Stimulated activated CD4-positive, alpha-beta T cell treated with anti-CD3 and anti-CD28 coated beads, Interleukin-12 subunit alpha, Interleukin-12 subunit beta, amount 100 ng/mL, for 48 hours (primary cell): ENCODE results near the gene ATRAID.
"Not testable (repeated sequence)": the region's sequence is repeated elsewhere in the genome, so short reads cannot be mapped to it uniquely, and the experiment has no call there.

Experiments used
- DNase-seq, 3 donors: peaks; one replicate each; pipeline ENCODE4 v3.0.0-alpha.2; 2020; ENCODE audit warnings: low read depth in 2 of 3, low spot score in 1 of 3

The ATRAID gene

GRCh38 chr2:27211943-27212625 is at the start of gene ATRAID, which contains the start of gene SLC5A6:
Gene ATRAID (plus strand): TSS chr2:27212041. CDS start chr2:27212369, 328 bp downstream.
Gene SLC5A6 (minus strand): TSS chr2:27212268. CDS start chr2:27207650, 4,618 bp downstream.
- DNase-seq: peak; percentile 73 to 87 (median 75)

GRCh38 chr2:27162151-27163121 is 49.4 kb upstream of the ATRAID start:
- DNase-seq: no peak

- no peak for DNase-seq
Observed at GRCh38 chr2:27164960-27165763, 46.7 kb upstream of the ATRAID start.

- DNase-seq: no peak
Observed at GRCh38 chr2:27170581-27171337, 41.1 kb upstream of the ATRAID start.

GRCh38 chr2:27171351-27171848 is 40.4 kb upstream of the ATRAID start:
- no peak for DNase-seq

GRCh38 chr2:27174638-27175037 is 37.2 kb upstream of the ATRAID start:
- no peak for DNase-seq

GRCh38 chr2:27175330-27175729 is 36.5 kb upstream of the ATRAID start:
- no peak for DNase-seq

GRCh38 chr2:27175781-27176180 is 36.1 kb upstream of the ATRAID start:
- DNase-seq: not testable (repeated sequence)

GRCh38 chr2:27177441-27178351 is 34.1 kb upstream of the ATRAID start:
- no peak for DNase-seq

GRCh38 chr2:27178469-27178868 is 33.4 kb upstream of the ATRAID start:
- no peak for DNase-seq

GRCh38 chr2:27179344-27180000 is 32.4 kb upstream of the ATRAID start:
- no peak for DNase-seq

- DNase-seq: no peak
Observed at GRCh38 chr2:27182346-27182745, 29.5 kb upstream of the ATRAID start.

GRCh38 chr2:27184115-27184514 is 27.7 kb upstream of the ATRAID start:
- DNase-seq: no peak

GRCh38 chr2:27185331-27186026 is 26.4 kb upstream of the ATRAID start:
- DNase-seq: no peak

GRCh38 chr2:27186613-27187345 is 25.1 kb upstream of the ATRAID start:
- no peak for DNase-seq

- no peak for DNase-seq
Observed at GRCh38 chr2:27189989-27190388, 21.9 kb upstream of the ATRAID start.

- peak in 1 of 3 donors; percentile 20 for DNase-seq
Observed at GRCh38 chr2:27191070-27191829, 20.6 kb upstream of the ATRAID start.
